GM13976 (cell line): ENCODE data around the gene CALML3.

Experiments used
- DNase-seq: peaks from one replicate; pipeline ENCODE4 v3.0.0; 2012; ENCODE audit warnings: low spot score
- in situ Hi-C: fragments of 300-500 bp; cut with MboI; formaldehyde crosslinking; loops from one replicate; pipeline ENCODE4 v1.12.0; 2022; ENCODE audit warnings: low sequenced_read_pairs, mixed read lengths, inconsistent platforms; ENCODE audit not compliant: unreplicated experiment
- TF ChIP-seq, protein P1 (sequence below): IDR thresholded peaks from 2 replicates; pipeline ENCODE4 v1.5.1; 2012; ENCODE audit warnings: borderline replicate concordance, mild to moderate bottlenecking; ENCODE audit not compliant: insufficient read depth; ENCODE audit errors: extremely low read depth, missing control alignments, control extremely low read depth

Gene CALML3

DNA sequence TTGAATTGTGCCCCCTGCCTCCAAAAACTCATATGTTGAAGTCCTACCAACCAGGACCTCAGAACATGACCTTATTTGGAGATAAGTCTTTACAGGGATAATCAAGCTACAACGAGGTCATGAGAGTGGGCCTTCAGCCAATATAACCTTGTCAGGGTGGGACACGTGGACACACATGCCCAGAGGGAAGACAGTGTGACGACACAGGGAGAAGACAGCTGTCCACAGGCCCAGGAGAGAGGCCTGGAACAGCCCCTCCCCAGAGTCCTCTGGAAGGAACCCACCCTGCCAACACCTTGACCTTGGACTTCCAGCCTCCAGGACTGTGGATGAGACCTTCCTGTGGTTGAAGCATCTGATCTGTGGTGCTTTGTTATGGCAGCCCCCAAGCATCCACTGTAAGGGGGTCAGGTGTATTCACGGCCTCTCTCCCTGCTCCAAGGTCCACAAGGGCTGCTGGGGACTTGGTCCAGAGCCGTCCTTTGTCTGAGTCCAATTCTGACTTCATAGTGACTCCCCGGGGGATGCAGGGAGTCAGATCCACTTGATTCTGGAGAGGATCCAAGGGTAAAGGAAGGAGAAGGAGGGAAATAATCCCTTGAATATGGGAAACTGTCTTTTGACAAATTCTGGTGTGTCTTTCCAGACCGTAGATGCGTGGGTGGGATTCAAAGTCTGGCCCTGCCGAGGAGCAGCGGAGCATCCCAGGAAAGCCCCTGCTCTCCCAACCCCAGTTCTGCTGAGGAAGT is 7.0 kb downstream of the CALML3 start:
- in situ Hi-C loops = no loop called here
- TF ChIP-seq, protein P1, sequence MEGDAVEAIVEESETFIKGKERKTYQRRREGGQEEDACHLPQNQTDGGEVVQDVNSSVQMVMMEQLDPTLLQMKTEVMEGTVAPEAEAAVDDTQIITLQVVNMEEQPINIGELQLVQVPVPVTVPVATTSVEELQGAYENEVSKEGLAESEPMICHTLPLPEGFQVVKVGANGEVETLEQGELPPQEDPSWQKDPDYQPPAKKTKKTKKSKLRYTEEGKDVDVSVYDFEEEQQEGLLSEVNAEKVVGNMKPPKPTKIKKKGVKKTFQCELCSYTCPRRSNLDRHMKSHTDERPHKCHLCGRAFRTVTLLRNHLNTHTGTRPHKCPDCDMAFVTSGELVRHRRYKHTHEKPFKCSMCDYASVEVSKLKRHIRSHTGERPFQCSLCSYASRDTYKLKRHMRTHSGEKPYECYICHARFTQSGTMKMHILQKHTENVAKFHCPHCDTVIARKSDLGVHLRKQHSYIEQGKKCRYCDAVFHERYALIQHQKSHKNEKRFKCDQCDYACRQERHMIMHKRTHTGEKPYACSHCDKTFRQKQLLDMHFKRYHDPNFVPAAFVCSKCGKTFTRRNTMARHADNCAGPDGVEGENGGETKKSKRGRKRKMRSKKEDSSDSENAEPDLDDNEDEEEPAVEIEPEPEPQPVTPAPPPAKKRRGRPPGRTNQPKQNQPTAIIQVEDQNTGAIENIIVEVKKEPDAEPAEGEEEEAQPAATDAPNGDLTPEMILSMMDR = no peak
- no peak for DNase-seq

DNA sequence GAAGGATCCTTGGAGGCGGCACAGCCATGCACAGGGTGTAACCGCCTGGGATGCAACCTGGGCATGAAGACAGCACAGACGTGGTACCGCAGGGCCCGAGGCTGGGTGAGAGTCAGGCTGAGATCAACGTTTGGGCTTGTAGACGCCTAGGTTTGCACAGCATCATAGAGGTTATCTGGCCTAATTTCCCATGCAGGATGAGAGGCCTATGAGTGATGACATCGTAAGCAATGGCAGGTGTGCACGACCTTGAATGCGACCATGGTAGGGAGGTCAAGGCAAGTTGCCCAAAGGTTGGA is 7.5 kb downstream of the CALML3 start:
- no peak for DNase-seq
- TF ChIP-seq, protein P1 = no peak
- in situ Hi-C loops = no loop called here

DNA sequence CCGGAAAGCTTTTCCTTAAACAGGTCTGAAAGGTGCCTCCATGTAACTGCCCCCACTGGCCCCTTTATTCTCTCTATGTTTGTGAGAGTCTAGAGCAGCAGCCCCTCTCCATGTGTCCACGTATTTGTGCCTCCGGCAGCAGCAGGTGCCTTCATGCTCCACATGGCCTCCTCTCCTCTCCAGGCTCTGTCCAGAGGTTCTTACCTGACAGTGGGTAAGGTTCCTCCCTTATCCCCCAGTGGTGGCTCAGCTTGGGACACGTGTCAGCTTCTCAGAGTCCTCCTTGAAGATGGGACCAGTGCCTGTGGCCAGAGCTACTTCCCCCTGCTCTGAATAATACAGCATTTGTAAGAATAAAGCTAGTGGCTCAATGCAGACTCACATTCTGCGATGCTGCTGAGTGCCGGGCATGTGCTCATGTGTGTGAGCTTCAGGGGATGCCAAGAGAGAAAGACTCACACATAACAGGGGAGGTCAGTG is 7.9 kb downstream of the CALML3 start:
- in situ Hi-C loops = no loop called here
- TF ChIP-seq, protein P1 = no peak
- DNase-seq = no peak

DNA sequence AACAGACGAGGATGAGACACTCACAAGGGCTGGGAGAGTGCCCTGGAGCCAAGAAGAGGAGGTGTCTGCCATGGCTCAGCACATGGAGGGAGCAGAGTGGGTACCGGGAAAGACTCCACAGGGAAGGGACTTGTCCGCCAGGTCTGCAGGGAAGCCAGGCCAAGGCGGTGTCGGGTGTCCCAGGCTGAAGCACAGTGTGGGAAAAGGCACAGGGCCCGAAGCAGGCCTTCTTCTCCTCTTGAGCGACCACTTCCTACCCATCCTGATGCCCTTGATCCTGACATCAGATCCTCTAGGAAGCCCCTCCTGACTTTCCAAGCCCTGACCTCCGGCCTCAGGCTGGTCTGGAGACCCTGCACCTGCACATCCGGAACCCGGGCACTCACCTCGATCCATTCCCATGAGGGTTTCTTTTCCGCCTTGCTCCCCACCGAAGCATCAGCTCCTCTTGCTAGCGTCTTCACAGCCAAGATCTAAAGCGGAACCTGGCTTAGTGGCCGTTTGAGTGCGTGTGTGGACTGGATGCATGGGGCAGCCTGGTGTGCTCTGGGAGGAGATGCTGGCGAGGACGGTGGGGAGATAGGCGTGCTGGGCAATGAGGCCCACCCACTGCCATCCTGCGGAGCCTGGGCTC is 8.5 kb downstream of the CALML3 start:
- in situ Hi-C loops = no loop called here
- TF ChIP-seq, protein P1 = no peak
- DNase-seq = no peak

DNA sequence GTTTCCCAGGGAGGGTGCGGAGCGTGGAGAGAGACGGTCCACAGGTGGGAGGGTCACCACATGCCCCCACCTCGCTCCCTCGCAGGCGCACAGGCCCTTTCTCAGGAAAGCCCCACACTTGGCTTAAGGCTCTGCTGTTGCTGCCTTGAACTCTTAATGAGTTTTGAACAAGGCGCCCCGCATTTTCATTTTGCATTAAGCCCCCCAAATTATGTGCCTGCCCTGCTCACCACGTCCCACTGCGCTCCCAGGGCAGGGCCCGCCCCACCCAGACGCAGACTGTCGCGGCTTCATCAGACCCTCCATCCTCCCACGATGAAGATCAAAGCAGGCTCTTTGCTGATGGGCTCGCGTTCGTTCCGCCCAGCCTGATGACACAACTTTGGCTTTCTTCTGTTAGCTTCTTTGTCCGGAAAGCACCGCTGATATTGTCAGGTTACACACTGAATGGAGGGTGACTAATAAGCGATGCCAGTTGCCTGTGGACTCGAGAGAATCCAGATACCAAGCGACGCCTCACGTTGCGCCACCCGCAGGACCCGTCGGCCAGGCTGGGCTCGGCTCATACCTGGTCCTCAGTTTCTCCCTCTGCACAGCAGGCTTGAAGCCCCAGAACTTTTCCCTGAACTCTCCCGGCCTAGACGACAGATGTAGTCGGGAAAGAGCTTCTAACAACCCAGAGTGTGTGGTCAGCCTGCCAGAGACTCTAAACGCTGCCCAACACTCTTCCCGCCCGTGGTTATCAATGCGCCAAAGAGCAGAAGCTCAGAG is 9.5 kb downstream of the CALML3 start:
- TF ChIP-seq, protein P1 = no peak
- in situ Hi-C loops = no loop called here
- no peak for DNase-seq
